HepG2 (cell line): ENCODE results near the gene C1QTNF1. TPM values are rescaled to one million over a fixed set of nuclear protein-coding genes. Genes with fewer than 3 reads are reported as not detected.

Source experiments
- ESRRA ChIP-seq: sonication (generic); formaldehyde crosslinking; IDR thresholded peaks from 2 replicates; pipeline ENCODE4 v1.5.1; 2020; ENCODE audit warnings: mild to moderate bottlenecking, low read depth, missing genetic modification reagents
- GABPA ChIP-seq, 2 experiments: IDR thresholded peaks; 2 replicates each; pipeline ENCODE4 v1.6.1; 2011 to 2016; ENCODE audit warnings: low read depth in 2 of 2, low read length in 1 of 2, missing biosample characterization in 1 of 2, missing genetic modification characterization in 1 of 2
- JDP2 ChIP-seq: sonication (generic); formaldehyde crosslinking; IDR thresholded peaks from 2 replicates; pipeline ENCODE4 v1.8.1; 2022; ENCODE audit warnings: missing genetic modification reagents, borderline replicate concordance
- LCORL ChIP-seq, 2 experiments: fragments of 450-650 bp in 1 of 2; sonication (generic) in 1 of 2; formaldehyde crosslinking in 1 of 2; IDR thresholded peaks; 2 replicates each; pipeline versions ENCODE4 v1.5.0 to v1.6.1; 2017 to 2020; ENCODE audit warnings: antibody characterized with exemption in 1 of 2, missing genetic modification reagents in 1 of 2
- RBFOX2 ChIP-seq: fragments of 200-400 bp; formaldehyde crosslinking; IDR thresholded peaks from 2 replicates; pipeline ENCODE4 v1.6.1; 2017; ENCODE audit warnings: low read depth, mild to moderate bottlenecking, low read length
- SETDB1 ChIP-seq: sonication (generic); formaldehyde crosslinking; IDR thresholded peaks from 2 replicates; pipeline ENCODE4 v1.5.1; 2020; ENCODE audit warnings: missing genetic modification reagents, mild to moderate bottlenecking, borderline replicate concordance
- TARDBP ChIP-seq: sonication (generic); formaldehyde crosslinking; IDR thresholded peaks from 2 replicates; pipeline ENCODE4 v1.8.0; 2022; ENCODE audit warnings: mild to moderate bottlenecking, missing genetic modification reagents
- TERF1 ChIP-seq: sonication (generic); formaldehyde crosslinking; IDR thresholded peaks from 2 replicates; pipeline ENCODE4 v1.8.0; 2022; ENCODE audit warnings: mild to moderate bottlenecking, missing genetic modification reagents, moderate library complexity
- TSC22D2 ChIP-seq: sonication (generic); formaldehyde crosslinking; IDR thresholded peaks from 2 replicates; pipeline ENCODE4 v1.5.1; 2020; ENCODE audit warnings: missing genetic modification reagents, mild to moderate bottlenecking, borderline replicate concordance
- ZFYVE20 ChIP-seq: sonication (generic); formaldehyde crosslinking; IDR thresholded peaks from 2 replicates; pipeline ENCODE4 v1.8.0; 2023; ENCODE audit warnings: low read depth, mild to moderate bottlenecking, moderate library complexity, missing genetic modification reagents, borderline replicate concordance
- ZNF143 ChIP-seq: sonication (generic); formaldehyde crosslinking; IDR thresholded peaks from 2 replicates; pipeline ENCODE4 v1.4.0; 2020; ENCODE audit warnings: missing genetic modification reagents
- ZNF275 ChIP-seq: sonication (generic); formaldehyde crosslinking; IDR thresholded peaks from 2 replicates; pipeline ENCODE4 v1.8.0; 2022; ENCODE audit warnings: missing genetic modification reagents, mild to moderate bottlenecking, inconsistent platforms, borderline replicate concordance
- ZNF350 ChIP-seq: sonication (generic); formaldehyde crosslinking; IDR thresholded peaks from 2 replicates; pipeline ENCODE4 v1.4.0; 2020; ENCODE audit warnings: mild to moderate bottlenecking, low read depth, missing genetic modification reagents, borderline replicate concordance
- ZNF616 ChIP-seq: sonication (generic); formaldehyde crosslinking; IDR thresholded peaks from 2 replicates; pipeline ENCODE4 v1.5.0; 2020; ENCODE audit warnings: low read depth, mild to moderate bottlenecking, missing genetic modification reagents
- polyA plus RNA-seq, 8 experiments: library from polyadenylated mRNA; depleted of rRNA in 3 of 8; stranded (reverse) in 7 of 8; unstranded in 1 of 8; fragments of >200 nt; fragmentation: Illumina TruSeq in 4 of 8; extraction: Trizol in 4 of 8; gene quantifications; 2 replicates each; pipeline versions ENCODE4 v1.2.1 to v1.2.3, GENCODE V29; 2011 to 2016; ENCODE audit warnings: low read depth in 4 of 8, missing spikeins in 1 of 8, mixed read lengths in 1 of 8; ENCODE audit not compliant: insufficient read depth in 1 of 8
- total RNA-seq, 5 experiments: library from RNA; depleted of rRNA; stranded (reverse); fragments of >200 nt; fragmentation: Illumina TruSeq; extraction: Trizol; gene quantifications; 2 replicates each; pipeline ENCODE4 v1.2.3, GENCODE V29; 2016; ENCODE audit warnings: low read depth in 1 of 5
- TF ChIP-seq, protein P1 (sequence below), 2 experiments: sonication (generic) in 1 of 2; formaldehyde crosslinking in 1 of 2; IDR thresholded peaks; 2 replicates each; pipeline versions ENCODE4 v1.4.0 to v1.6.1; 2016 to 2020; ENCODE audit warnings: borderline replicate concordance in 1 of 2, low read depth in 1 of 2, mild to moderate bottlenecking in 1 of 2, missing genetic modification reagents in 1 of 2
- TF ChIP-seq, protein P2 (sequence below): sonication (generic); formaldehyde crosslinking; IDR thresholded peaks from 2 replicates; pipeline ENCODE4 v1.8.0; 2022; ENCODE audit warnings: low read depth, missing genetic modification reagents
- TF ChIP-seq, protein P3 (sequence below): sonication (generic); formaldehyde crosslinking; IDR thresholded peaks from 2 replicates; pipeline ENCODE4 v1.8.1; 2023; ENCODE audit warnings: missing genetic modification reagents, mild to moderate bottlenecking, borderline replicate concordance

C1QTNF1 gene
- total and polyA plus RNA-seq, 2 of the 13 experiments (the other 11 are each of a cell fraction or from before 2014, with no cell fraction given) = 0.18 to 0.86 TPM

- TF ChIP-seq, protein P1, sequence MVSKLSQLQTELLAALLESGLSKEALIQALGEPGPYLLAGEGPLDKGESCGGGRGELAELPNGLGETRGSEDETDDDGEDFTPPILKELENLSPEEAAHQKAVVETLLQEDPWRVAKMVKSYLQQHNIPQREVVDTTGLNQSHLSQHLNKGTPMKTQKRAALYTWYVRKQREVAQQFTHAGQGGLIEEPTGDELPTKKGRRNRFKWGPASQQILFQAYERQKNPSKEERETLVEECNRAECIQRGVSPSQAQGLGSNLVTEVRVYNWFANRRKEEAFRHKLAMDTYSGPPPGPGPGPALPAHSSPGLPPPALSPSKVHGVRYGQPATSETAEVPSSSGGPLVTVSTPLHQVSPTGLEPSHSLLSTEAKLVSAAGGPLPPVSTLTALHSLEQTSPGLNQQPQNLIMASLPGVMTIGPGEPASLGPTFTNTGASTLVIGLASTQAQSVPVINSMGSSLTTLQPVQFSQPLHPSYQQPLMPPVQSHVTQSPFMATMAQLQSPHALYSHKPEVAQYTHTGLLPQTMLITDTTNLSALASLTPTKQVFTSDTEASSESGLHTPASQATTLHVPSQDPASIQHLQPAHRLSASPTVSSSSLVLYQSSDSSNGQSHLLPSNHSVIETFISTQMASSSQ (IDR thresholded peaks at IDR 0.05; ENCODE audit: low read depth) = no peak; the same call in 1 of the 2 replicates
- TF ChIP-seq, protein P1 (CRISPR knock-in tag; IDR thresholded peaks at IDR 0.05; ENCODE audit: borderline replicate concordance) = peak; percentile 28; the same call in 1 of the 2 replicates
- TF ChIP-seq, protein P2, sequence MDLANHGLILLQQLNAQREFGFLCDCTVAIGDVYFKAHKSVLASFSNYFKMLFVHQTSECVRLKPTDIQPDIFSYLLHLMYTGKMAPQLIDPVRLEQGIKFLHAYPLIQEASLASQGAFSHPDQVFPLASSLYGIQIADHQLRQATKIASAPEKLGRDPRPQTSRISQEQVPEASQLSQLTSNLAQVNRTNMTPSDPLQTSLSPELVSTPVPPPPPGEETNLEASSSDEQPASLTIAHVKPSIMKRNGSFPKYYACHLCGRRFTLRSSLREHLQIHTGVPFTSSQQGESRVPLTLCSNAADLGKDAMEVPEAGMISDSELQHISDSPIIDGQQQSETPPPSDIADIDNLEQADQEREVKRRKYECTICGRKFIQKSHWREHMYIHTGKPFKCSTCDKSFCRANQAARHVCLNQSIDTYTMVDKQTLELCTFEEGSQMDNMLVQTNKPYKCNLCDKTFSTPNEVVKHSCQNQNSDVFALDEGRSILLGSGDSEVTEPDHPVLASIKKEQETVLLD (CRISPR knock-in tag) = 0 out of 2 replicates have a peak, but pooled peaks have one; percentile 42
- peak; percentile 77; the same call in 1 of the 2 replicates for TF ChIP-seq ZNF275 (CRISPR knock-in tag)
- TF ChIP-seq GABPA (IDR thresholded peaks at IDR 0.05; ENCODE audit: low read depth, low read length) = no peak
- TF ChIP-seq GABPA (CRISPR knock-in tag; IDR thresholded peaks at IDR 0.05; ENCODE audit: low read depth) = peak; percentile 79
- peak; percentile 60 for TF ChIP-seq ZNF143 (CRISPR knock-in tag)
- TF ChIP-seq, protein P3, sequence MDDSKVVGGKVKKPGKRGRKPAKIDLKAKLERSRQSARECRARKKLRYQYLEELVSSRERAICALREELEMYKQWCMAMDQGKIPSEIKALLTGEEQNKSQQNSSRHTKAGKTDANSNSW (CRISPR knock-in tag) = no peak; the same call in 1 of the 2 replicates
- 0 out of 2 replicates have a peak, but pooled peaks have one; percentile 76 for TF ChIP-seq ZFYVE20 (CRISPR knock-in tag)
- peak; percentile 66; the same call in 1 of the 2 replicates for TF ChIP-seq TARDBP (CRISPR knock-in tag)
- TF ChIP-seq ESRRA (CRISPR knock-in tag) = peak; percentile 15; the same call in 1 of the 2 replicates
- TF ChIP-seq ZNF616 = peak; percentile 73; the same call in 1 of the 2 replicates
- peak; percentile 93; the same call in 1 of the 2 replicates for TF ChIP-seq TSC22D2 (CRISPR knock-in tag)
- no peak for TF ChIP-seq TERF1 (CRISPR knock-in tag)
- TF ChIP-seq ZNF350 = peak; percentile 86; the same call in 1 of the 2 replicates
- TF ChIP-seq JDP2 (CRISPR knock-in tag) = no peak; the same call in 1 of the 2 replicates
- peak; percentile 73 for TF ChIP-seq RBFOX2
- TF ChIP-seq SETDB1 (CRISPR knock-in tag) = no peak
- no peak for TF ChIP-seq LCORL (IDR thresholded peaks at IDR 0.05)
- TF ChIP-seq LCORL (CRISPR knock-in tag; IDR thresholded peaks at IDR 0.05) = peak; percentile 86
Measured at GRCh38 chr17:78979780-78980623, 44.0 kb upstream of the C1QTNF1 start, which contains the start of gene LGALS3BP (continued).
